Stimulated activated CD8-positive, alpha-beta memory T cell treated with anti-CD3 and anti-CD28 coated beads, Interleukin-7, amount 100 ng/mL, for 1 hour (primary cell): ENCODE measurements around the gene RBM4B.
"Not testable (repeated sequence)": the region's sequence is repeated elsewhere in the genome, so short reads cannot be mapped to it uniquely, and the experiment has no call there.

ENCODE experiments used
- DNase-seq, 2 donors: peaks; one replicate each; pipeline ENCODE4 v3.0.0-alpha.2; 2020; ENCODE audit warnings: low read depth in 2 of 2

RBM4B gene

DNA sequence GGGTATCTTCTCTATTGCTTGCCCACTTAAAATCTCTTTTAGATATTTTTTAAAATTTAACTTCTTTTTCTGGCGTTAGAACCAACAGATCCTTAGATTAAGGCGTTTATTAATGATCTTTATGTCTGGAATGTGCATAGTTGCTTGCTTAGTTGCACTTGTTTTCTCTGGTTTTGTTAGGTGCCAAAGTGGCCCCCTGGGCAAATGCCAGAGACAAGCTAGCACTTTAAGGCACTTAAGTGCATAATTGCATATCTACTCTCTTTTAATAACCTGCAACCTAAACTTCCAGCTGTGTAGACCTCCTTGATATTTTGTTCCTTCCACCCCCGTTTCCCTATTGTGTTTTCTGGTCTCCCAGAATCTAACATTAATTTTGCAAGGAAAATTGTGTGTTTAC is 35.9 kb downstream of the RBM4B start:
- no peak for DNase-seq

DNA sequence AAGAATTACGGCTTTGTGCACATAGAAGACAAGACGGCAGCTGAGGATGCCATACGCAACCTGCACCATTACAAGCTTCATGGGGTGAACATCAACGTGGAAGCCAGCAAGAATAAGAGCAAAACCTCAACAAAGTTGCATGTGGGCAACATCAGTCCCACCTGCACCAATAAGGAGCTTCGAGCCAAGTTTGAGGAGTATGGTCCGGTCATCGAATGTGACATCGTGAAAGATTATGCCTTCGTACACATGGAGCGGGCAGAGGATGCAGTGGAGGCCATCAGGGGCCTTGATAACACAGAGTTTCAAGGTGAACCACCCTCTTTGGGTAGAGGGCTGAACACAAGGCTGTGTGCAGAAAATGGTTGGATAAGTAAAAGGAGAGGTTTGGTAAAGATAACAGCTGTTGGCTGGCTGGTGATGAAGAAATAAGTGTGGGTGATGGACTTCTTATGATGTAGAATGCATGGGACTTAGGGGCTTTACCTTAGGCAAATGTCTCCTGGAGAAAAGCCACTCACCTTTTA is 37.8 kb downstream of the RBM4B start:
- DNase-seq: not testable (repeated sequence)

DNA sequence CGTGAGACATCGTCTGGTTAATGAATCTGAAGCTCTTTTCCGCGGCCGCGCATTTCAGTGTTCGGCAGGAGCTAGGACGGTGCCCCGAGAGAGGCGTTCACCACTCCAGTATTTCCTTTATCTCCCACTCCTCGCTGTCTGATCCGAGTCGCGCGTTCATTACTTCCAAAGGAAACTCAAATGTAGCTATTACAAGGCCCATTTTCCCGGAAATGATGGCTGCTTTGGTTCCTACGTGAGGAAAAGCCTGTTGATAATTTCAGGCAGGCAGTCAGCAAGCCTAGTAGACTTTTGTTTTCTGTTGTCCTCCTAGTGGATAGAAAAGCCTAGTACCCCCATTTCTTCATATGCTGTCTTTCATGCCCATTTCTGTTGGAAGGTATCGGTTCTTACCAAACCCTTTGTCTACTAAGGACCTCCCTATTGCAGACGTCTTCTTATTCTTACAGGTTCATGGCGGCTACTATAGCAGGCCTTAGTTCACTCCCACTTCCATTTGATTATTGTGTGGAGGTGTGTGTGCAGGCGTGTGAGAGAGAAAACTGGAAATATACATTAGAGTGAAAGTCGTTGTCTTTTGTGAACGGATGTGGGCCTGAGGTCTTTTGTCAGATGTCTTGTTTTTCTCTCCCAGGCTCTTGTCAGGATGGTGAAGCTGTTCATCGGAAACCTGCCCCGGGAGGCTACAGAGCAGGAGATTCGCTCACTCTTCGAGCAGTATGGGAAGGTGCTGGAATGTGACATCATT is 38.4 kb downstream of the RBM4B start:
- DNase-seq: no peak

DNA sequence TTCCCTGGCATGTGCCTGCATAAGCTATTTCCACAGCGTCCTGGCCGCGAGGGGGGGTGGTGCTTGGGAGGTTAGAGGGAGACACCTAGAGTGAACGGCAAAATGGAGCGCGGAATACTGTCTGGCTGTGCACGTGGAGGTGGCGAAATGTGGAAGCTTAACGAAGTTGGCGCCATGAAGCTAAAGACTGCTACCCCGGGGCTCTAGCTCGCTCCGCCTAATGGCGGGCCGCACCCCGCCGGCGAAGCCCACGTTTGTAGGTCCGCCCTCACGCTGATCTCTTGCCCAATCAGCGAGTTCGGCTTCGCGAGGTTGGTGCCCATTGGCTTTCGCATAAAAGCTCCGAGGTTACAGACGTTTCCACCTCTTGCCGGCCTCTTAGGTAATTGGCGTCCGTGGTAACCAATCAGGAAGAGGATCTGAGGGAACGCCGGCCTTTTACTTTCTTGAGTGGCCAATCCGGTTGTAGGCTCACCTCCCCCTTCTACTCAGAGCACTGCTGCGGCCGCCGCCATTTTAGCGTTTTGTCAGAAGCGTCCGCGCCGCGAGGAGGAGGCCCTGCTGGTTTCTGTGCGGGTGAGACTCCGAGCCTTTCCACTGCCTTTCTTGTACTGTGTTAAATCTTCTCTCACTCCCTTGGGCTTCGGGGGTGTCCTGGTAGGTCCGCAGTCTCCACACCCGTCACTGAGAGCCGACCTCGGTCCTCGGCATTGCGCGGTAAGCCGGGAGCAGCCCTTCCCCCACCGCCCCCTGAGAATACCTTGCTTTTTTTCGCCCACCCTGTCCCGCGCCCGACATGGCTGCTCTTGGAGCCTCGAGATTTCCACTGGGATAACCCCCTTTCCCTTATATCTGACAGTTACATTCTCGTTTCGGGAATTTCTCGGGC is 39.3 kb downstream of the RBM4B start, which contains the start of gene RBM4:
TSS of gene RBM4 (plus strand) at position 527 of the 889 bp plus-strand sequence. CDS start 1,009 bp downstream, outside the sequence.
- DNase-seq: peak; percentile 87 to 89

GRCh38 chr11:66637557-66638176 is 40.0 kb downstream of the RBM4B start:
- no peak for DNase-seq

GRCh38 chr11:66636411-66636810 is 41.3 kb downstream of the RBM4B start:
- DNase-seq: no peak

DNA sequence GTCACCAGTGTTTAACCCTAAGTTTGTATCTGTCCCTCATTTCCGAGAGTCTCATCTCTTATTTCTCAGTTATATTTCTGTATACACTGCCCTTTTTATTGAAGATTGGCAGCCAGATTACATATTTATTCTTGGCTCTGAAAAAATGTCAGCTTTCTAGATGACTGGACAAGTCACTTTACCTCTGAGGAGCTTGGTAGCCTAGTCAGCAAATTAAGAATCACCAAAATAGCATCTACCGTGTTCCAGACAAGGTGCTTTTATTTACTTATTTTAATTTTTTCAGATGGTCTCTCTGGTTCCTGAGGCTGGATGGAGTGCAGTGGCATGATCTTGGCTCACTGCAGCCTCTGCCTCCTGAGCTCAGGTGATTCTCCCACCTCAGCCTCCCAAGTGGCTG is 44.7 kb downstream of the RBM4B start:
- no peak for DNase-seq

GRCh38 chr11:66631883-66632282 is 45.8 kb downstream of the RBM4B start:
- no peak for DNase-seq

DNA sequence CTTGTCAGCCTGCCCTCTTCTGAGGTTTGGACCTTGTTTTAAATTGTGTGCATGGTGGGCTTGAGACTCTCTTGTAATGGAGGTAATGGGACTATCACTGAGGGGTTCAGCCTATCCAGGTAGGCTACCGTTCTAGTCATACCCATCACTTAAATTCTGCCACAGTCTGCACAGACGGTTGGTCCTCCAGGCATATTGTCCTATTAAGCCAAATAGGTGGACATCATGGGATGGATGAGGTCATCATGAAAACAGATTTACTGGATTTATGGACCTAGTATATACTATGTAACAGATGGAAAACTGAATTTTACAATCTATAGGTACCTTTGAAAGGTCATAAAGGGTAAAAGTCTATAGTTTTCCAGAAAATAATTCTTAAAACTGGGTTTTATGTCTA is 48.3 kb downstream of the RBM4B start:
- no peak for DNase-seq

- no peak for DNase-seq
These were observed 49.6 kb downstream of the RBM4B start for GRCh38 chr11:66628061-66628603.

DNA sequence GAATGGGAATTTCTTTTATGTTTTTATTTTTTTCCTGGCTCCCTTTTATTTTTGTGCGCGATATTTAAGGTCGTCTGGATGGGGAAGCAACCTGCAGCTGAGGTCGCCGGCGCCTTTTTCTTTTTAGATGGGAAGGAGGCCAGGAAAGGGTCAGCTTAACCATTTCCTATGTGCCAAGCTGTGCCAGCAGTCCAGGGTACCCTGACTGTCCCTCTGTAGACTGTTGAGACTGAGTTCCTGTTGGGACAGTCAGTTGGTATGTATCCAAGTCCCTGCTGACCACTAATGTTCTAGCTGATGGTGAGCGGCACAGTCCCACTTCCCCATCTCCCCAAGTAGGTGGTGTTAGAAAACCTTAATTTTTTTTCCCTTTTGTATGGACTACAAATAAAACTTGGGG is 50.8 kb downstream of the RBM4B start:
- DNase-seq: no peak

DNA sequence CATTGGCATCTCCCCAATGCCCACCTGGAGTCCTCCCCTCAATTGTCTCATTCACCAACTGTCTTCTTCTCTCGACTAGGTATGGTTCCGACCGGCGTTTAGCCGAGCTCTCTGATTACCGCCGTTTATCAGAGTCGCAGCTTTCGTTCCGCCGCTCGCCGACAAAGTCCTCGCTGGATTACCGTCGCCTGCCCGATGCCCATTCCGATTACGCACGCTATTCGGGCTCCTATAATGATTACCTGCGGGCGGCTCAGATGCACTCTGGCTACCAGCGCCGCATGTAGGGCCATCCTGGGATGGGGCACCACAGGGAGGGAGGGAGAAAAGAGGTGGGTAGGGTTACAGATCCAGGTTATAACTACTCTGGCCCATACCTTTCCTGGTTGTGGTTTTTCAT is 51.3 kb downstream of the RBM4B start:
- DNase-seq: no peak

DNA sequence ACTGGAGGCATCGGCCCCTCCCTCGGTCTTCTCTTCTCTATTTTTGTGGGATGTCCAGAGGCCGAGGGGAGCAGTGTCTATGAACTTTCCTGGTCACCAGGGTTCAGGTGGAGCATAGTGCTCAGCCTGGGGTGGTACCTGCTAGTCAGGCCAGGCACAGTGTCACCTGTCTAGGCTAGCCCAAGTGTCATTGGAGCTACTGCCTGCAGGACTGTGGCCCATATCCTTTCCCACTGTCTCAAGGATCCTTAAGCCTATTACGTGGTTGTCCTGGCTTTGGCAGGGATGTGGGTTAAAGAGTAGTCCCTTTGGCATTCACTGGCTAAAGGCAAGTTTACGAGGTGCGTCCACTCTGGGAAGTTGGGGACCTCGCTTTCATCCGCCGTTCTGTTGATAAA is 51.9 kb downstream of the RBM4B start:
- no peak for DNase-seq

GRCh38 chr11:66625041-66625751 is 52.5 kb downstream of the RBM4B start:
- DNase-seq: no peak

DNA sequence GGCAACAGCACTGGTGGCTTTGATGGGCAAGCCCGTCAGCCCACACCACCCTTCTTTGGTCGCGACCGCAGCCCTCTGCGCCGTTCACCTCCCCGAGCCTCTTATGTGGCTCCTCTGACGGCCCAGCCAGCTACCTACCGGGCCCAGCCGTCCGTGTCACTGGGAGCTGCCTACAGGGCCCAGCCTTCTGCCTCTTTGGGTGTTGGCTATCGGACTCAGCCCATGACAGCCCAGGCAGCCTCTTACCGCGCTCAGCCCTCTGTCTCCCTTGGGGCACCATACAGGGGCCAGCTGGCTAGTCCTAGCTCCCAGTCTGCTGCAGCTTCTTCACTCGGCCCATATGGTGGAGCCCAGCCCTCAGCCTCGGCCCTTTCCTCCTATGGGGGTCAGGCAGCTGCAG is 53.2 kb downstream of the RBM4B start:
- DNase-seq: no peak

GRCh38 chr11:66619080-66619554 is 58.6 kb downstream of the RBM4B start:
- DNase-seq: no peak

- no peak for DNase-seq
These were observed 60.4 kb downstream of the RBM4B start for GRCh38 chr11:66617155-66617834.

DNA sequence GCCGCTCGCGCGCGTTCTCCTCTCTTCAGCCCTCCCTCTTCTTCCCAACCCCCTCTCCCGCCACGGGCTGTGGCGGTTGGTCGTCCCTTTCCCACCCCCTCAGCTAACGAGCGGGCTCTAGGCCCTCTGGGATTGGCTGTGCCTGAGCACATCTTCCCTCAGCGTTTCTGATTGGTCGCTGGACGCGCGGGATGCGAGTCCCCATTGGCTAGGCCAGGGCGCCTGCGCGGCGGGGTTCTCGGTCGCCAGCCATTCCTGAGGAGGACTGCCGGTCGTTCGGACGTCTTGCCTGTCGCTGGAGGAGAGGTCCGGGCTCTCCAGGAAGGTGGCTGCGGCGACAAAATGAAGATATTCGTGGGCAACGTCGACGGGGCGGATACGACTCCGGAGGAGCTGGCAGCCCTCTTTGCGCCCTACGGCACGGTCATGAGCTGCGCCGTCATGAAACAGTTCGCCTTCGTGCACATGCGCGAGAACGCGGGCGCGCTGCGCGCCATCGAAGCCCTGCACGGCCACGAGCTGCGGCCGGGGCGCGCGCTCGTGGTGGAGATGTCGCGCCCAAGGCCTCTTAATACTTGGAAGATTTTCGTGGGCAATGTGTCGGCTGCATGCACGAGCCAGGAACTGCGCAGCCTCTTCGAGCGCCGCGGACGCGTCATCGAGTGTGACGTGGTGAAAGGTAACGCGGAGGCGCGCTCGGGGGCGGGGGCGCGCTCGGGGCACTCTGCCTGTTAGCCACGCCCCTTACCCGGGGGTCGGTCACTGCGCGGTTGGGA is 61.1 kb downstream of the RBM4B start, which contains the start of gene RBM14:
TSS of gene RBM14 (plus strand) at position 252 of the 776 bp plus-strand sequence. CDS start at position 343, 91 bp downstream.
- DNase-seq: peak; percentile 93 to 96
